Measurements from ENCODE around the gene CDK5R2. TPM values are rescaled to one million over a fixed set of nuclear protein-coding genes. Genes with fewer than 3 reads are reported as not detected.
A peak's percentile ranks its signal among the peaks of the same experiment; 100 is the strongest.

The CDK5R2 gene
- polyA plus RNA-seq, 1 donor (not counting 4 experiments of a cell fraction or from before 2014, with no cell fraction given): not detected

- H3K36me3 ChIP-seq (ENCODE audit: control insufficient read depth in 2 of 2, extremely low read depth in 1 of 2, insufficient read depth in 2 of 2, low read length in 2 of 2): no peaks in the 10 kb centered on the region
- peaks cover 8% of the 10 kb centered on the region for H4K20me1 ChIP-seq (ENCODE audit: control insufficient read depth, extremely low read depth, insufficient read depth, low read length)
- dilution Hi-C loops (cut with MboI; ENCODE audit: extremely low pct_ligation_motif_present, low sequenced_read_pairs): loop anchor here (5.0 kb wide), 1 partner anchor 38 kb away; no protein-coding TSS in a partner anchor
- H3K9me1 ChIP-seq (ENCODE audit: control insufficient read depth, extremely low read depth, insufficient read depth, low read length): no peaks in the 10 kb centered on the region
- H3K27ac ChIP-seq (ENCODE audit: control insufficient read depth, insufficient read depth, low read length): no peak overlapping the region
- peaks cover 62% of the 10 kb centered on the region for H3K27me3 ChIP-seq (ENCODE audit: control insufficient read depth, extremely low read depth, insufficient read depth, low read length)
- H3K9me3 ChIP-seq (ENCODE audit: control insufficient read depth, low read depth, low read length): no peaks in the 10 kb centered on the region
- peaks cover 10% of the 10 kb centered on the region for H3K4me1 ChIP-seq (ENCODE audit: control insufficient read depth, extremely low read depth, insufficient read depth, low read length)
- TF ChIP-seq CTCF (optimal IDR thresholded peaks at IDR 0.05 in 1 of 3, IDR thresholded peaks at IDR 0.05 in 1 of 3, conservative IDR thresholded peaks at IDR 0.05 in 1 of 3; ENCODE audit: extremely low read depth in 1 of 3, insufficient read depth in 2 of 3, low read length in 3 of 3): no peak
- peak; percentile 82 for TF ChIP-seq EZH2 (IDR thresholded peaks at IDR 0.05; ENCODE audit: low read length)
- DNase-seq (ENCODE audit: low read depth, low spot score) (no peak), FAIRE-seq (no peak)
- H2AFZ ChIP-seq (ENCODE audit: control insufficient read depth, low read length): no peak overlapping the region
- H3K4me2 ChIP-seq (ENCODE audit: control insufficient read depth, extremely low read depth, insufficient read depth, low read depth, low read length): peak overlapping the region; percentile 41
- H3K4me3 ChIP-seq (ENCODE audit: control insufficient read depth in 2 of 3, extremely low read depth in 1 of 3, insufficient read depth in 2 of 3, low read depth in 1 of 3, low read length in 3 of 3): peak overlapping the region; percentile 37 to 54 (median 37)
- H3K9ac ChIP-seq (ENCODE audit: control insufficient read depth, extremely low read depth, insufficient read depth, low read length): no peak overlapping the region
- no peaks in the 10 kb centered on the region for H3K79me2 ChIP-seq (ENCODE audit: control insufficient read depth, insufficient read depth, low read length)
Observed at GRCh38 chr2:218959761-218960308, 369 bp downstream of the CDK5R2 start.

GRCh38 chr2:218960309-218961165 is 1.1 kb downstream of the CDK5R2 start:
- TF ChIP-seq CTCF (optimal IDR thresholded peaks at IDR 0.05 in 1 of 3, IDR thresholded peaks at IDR 0.05 in 1 of 3, conservative IDR thresholded peaks at IDR 0.05 in 1 of 3; ENCODE audit: extremely low read depth in 1 of 3, insufficient read depth in 2 of 3, low read length in 3 of 3) (no peak), EZH2 (IDR thresholded peaks at IDR 0.05; ENCODE audit: low read length) (peak; percentile 98)
- Histone ChIP-seq H3K4me3 (ENCODE audit: control insufficient read depth in 2 of 3, extremely low read depth in 1 of 3, insufficient read depth in 2 of 3, low read depth in 1 of 3, low read length in 3 of 3) (no peak overlapping the region), H2AFZ (ENCODE audit: control insufficient read depth, low read length) (no peak overlapping the region), H3K9me1 (ENCODE audit: control insufficient read depth, extremely low read depth, insufficient read depth, low read length) (no peaks in the 10 kb centered on the region), H3K4me2 (ENCODE audit: control insufficient read depth, extremely low read depth, insufficient read depth, low read depth, low read length) (peak overlapping the region; percentile 2), H3K79me2 (ENCODE audit: control insufficient read depth, insufficient read depth, low read length) (no peaks in the 10 kb centered on the region), H3K27me3 (ENCODE audit: control insufficient read depth, extremely low read depth, insufficient read depth, low read length) (peaks cover 59% of the 10 kb centered on the region), H3K9ac (ENCODE audit: control insufficient read depth, extremely low read depth, insufficient read depth, low read length) (no peak overlapping the region), H3K27ac (ENCODE audit: control insufficient read depth, insufficient read depth, low read length) (no peak overlapping the region), H3K4me1 (ENCODE audit: control insufficient read depth, extremely low read depth, insufficient read depth, low read length) (peaks cover 10% of the 10 kb centered on the region), H3K9me3 (ENCODE audit: control insufficient read depth, low read depth, low read length) (no peaks in the 10 kb centered on the region), H3K36me3 (ENCODE audit: control insufficient read depth in 2 of 2, extremely low read depth in 1 of 2, insufficient read depth in 2 of 2, low read length in 2 of 2) (no peaks in the 10 kb centered on the region), H4K20me1 (ENCODE audit: control insufficient read depth, extremely low read depth, insufficient read depth, low read length) (peaks cover 8% of the 10 kb centered on the region)
- dilution Hi-C loops (cut with MboI; ENCODE audit: extremely low pct_ligation_motif_present, low sequenced_read_pairs): no loop called here
- FAIRE-seq (no peak), DNase-seq (ENCODE audit: low read depth, low spot score) (no peak)
